ENCODE results near the gene TEFM.
"Not testable (repeated sequence)": the region's sequence is repeated elsewhere in the genome, so short reads cannot be mapped to it uniquely, and the experiment has no call there.

TEFM gene, protein sequence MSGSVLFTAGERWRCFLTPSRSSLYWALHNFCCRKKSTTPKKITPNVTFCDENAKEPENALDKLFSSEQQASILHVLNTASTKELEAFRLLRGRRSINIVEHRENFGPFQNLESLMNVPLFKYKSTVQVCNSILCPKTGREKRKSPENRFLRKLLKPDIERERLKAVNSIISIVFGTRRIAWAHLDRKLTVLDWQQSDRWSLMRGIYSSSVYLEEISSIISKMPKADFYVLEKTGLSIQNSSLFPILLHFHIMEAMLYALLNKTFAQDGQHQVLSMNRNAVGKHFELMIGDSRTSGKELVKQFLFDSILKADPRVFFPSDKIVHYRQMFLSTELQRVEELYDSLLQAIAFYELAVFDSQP

GRCh38 chr17:30906101-30906911 lies at the start of gene TEFM:
Gene TEFM, minus strand, starts transcription at chr17:30906238. Its CDS starts 40 bp downstream, at chr17:30906198.
- DNase-seq (ENCODE audit: low read depth in 2 of 2): peak; percentile 74 to 76

- no peak for DNase-seq (ENCODE audit: low read depth in 2 of 2)
These were observed 48.2 kb upstream of the TEFM start for GRCh38 chr17:30954046-30954830.

GRCh38 chr17:30952638-30953393 lies 46.8 kb upstream of the TEFM start:
- no peak for DNase-seq (ENCODE audit: low read depth in 2 of 2)

DNA sequence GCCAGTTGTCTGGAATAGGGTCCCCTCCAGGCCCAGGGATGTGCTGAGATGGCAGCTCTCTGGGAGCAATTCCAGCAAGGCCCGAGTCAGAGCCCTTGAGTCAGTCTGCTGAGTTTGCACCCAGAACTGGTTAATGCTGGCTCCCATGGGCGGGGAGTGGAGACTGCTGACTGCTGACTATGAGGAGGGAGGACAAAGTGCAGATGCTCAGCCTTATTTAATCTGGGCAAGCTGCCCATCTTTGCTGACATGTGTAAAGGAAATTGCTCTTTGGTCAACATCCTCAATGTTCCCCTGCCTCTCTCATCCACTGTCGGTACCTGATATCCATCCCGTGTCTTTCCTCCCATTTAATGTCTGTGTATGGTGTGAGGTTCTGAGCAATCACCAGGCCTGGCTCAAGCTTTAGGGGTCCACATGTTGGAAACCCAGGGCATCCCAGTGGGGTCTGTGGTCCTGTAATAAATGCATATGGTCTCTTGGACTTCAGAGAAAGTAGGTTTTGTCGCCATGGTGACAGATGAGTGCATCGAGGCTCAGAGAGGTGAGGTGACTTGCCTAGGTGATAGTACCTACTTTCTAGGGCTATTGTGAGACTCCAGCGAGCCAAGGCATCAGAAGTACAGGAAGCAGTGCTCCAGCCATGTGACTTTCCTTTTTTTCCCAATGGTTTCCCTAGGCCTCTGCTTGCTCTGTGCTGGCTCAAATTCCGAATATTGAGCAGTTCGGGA lies 44.8 kb upstream of the TEFM start:
- no peak for DNase-seq (ENCODE audit: low read depth in 2 of 2)

DNA sequence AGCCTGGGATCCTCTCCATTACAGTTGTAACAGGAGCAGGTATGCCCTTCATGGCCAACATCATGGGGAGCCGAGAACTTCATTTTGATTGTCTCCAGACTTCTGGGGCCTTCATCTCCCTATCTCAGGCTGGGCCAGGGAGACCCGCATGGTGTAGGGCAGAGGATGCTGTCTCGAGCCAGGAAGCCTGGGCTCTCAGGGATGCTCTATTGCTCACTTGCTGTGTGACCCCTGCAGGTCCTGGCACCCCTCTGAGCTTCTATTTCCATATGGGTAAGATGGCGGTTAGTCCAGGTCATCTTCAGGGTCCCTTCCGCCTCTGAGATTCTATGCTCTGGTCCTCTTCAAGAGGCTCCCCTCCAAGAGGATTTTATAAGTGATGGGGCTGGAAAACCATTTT lies 44.2 kb upstream of the TEFM start:
- no peak for DNase-seq (ENCODE audit: low read depth in 2 of 2)

DNA sequence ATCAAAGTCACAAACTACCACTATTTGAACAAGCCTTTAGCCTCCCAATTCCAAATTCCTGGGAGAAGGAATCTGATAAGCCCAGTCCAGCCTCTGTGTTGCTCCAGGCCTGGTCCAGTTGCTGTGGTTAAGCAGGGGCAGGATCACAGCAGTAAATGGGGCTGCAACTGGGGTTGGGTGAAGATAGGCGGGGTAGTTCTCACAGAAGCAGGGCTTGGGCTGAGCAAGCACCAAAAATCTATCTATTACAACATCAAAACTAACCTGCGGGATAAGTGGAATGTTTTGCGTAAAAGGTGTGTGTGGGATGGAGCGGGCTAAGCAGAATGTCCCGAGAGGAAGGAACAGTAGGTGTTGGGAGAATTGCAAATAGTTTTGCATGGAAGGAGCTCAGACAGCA lies 41.8 kb upstream of the TEFM start:
- no peak for DNase-seq (ENCODE audit: low read depth in 2 of 2)

- DNase-seq (ENCODE audit: low read depth in 2 of 2): no peak
These were observed 36.5 kb upstream of the TEFM start for GRCh38 chr17:30942308-30943079.

- no peak for DNase-seq (ENCODE audit: low read depth in 2 of 2)
These were observed 33.1 kb upstream of the TEFM start for GRCh38 chr17:30939051-30939689.

DNA sequence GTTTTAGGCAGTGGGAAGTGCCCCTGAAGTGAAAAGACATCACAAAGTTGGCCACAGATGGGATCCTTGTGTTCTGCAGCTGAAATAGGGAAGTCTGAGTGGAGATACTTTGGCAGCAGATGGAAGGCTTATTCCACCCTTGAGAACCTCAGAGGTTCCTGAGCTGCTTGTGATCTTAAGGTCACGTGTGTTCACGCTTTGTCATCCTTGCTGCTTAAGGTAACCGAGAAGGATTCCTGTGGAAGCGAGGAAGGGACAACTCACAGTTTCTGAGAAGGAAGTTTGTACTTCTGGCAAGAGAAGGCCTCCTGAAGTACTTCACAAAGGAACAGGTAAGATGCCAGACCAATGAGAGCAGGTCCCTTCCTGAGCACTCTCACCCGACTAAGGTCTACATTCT lies 27.9 kb upstream of the TEFM start:
- no peak for DNase-seq (ENCODE audit: low read depth in 2 of 2)

DNA sequence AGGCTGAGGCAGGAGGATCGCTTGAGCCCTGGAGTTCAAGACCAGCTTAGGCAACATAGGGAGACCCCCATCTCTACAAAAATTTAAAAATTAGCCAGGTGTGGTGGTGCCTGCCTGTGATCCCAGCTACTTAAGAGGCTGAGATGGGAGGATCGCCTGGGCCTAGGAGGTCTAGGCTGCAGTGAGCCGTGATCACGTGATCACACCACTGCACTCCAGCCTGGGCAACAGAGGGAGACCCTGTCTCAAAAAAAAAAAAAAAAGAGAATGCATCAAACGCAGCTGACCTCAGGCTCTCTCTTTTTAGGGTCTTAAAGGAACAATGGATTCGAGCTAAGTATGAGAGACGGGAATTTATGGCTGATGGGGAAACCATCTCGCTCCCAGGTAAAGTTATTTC lies 25.5 kb upstream of the TEFM start:
- DNase-seq (ENCODE audit: low read depth in 2 of 2): not testable (repeated sequence)

DNA sequence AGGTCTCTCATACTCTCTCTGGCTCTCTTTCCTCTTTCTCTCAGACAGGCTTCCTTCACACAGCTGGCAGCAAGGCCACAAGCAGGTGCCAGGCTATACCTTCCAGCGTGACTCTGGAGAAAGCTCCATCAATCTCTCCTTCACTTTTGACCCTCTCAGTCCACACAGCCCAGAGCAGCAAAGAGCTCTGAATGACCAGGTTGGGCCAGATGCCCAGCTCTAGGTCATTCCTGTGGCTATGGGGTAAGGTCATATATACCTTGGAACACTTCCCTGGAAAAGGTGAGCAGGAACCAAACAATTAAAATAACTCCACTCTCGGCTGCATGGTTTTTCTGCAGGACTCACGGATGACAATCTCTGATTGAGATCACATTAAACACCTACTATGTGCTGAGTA lies 24.5 kb upstream of the TEFM start:
- no peak for DNase-seq (ENCODE audit: low read depth in 2 of 2)

GRCh38 chr17:30929861-30930260 lies 23.8 kb upstream of the TEFM start:
- DNase-seq (ENCODE audit: low read depth in 2 of 2): not testable (repeated sequence)

- DNase-seq (ENCODE audit: low read depth in 2 of 2): no peak
These were observed 23.1 kb upstream of the TEFM start for GRCh38 chr17:30929081-30929633.

GRCh38 chr17:30928584-30928983 lies 22.5 kb upstream of the TEFM start:
- no peak for DNase-seq (ENCODE audit: low read depth in 2 of 2)

DNA sequence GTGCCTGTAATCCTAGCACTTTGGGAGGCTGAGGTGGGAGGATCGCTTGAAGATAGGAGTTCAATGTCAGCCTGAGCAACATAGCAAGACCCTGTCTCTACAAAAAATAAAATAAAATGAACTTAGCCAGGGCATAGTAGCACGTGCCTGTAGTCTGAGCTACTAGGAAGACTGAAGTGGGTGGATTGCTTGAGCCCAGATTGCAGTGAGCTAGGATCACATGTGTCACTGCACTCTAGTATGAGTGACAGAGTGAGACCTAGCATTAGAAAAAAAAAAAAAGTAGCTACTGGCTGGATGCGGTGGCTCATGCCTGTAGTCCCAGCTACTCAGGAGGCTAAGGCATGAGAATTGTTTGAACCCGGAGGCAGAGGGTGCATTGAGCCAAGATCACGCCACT lies 21.7 kb upstream of the TEFM start:
- DNase-seq (ENCODE audit: low read depth in 2 of 2): no peak

GRCh38 chr17:30926516-30926915 lies 20.5 kb upstream of the TEFM start:
- no peak for DNase-seq (ENCODE audit: low read depth in 2 of 2)

- no peak for DNase-seq (ENCODE audit: low read depth in 2 of 2)
These were observed 18.3 kb upstream of the TEFM start for GRCh38 chr17:30924341-30924740.

- no peak for DNase-seq (ENCODE audit: low read depth in 2 of 2)
These were observed 16.4 kb upstream of the TEFM start for GRCh38 chr17:30922235-30923030.
